Choroid plexus epithelial cell (primary cell): ENCODE results near the gene GRIA4.
A peak's percentile ranks its signal among the peaks of the same experiment; 100 is the strongest.

Source experiments
- DNase-seq: peaks from one replicate; pipeline ENCODE4 v3.0.0-alpha.2; 2010; ENCODE audit warnings: low read depth
- H3K4me3 ChIP-seq: 2 replicates; pipeline ENCODE4 v1.5.1; 2011; ENCODE audit warnings: low read depth, mild to moderate bottlenecking, control low read depth, low read length, moderate library complexity
- TF ChIP-seq, protein P1 (sequence below): conservative IDR thresholded peaks from 2 replicates; pipeline ENCODE4 v1.5.1; 2011; ENCODE audit warnings: low read depth, mild to moderate bottlenecking, control low read depth, inconsistent platforms, low read length, moderate library complexity

GRIA4 gene

DNA sequence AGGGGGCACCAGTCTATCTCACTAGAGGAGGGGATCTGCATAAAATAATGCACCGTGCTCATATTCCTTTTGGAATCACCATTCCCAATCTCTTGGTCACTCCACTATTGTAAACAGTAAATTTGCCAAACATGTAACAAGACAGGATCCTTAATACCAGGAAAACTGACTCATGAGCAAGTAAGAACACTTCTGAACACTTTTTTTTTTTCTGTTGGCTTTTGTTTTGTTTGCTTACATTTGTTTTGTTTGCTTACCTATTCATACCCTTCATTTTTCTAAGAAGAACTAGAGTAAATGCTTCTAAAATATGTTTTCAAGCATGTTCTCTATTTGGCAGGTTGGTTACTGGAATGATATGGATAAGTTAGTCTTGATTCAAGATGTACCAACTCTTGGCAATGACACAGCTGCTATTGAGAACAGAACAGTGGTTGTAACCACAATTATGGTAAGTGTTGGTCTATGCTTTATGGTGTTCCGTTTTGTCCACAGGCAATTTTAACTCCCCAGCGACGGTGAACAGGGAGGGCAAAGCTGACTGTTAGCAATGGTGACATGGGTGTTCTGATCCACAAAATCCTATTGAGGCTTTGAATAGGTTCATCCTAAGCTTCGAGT, 300.3 kb downstream of the GRIA4 start:
- TF ChIP-seq, protein P1, sequence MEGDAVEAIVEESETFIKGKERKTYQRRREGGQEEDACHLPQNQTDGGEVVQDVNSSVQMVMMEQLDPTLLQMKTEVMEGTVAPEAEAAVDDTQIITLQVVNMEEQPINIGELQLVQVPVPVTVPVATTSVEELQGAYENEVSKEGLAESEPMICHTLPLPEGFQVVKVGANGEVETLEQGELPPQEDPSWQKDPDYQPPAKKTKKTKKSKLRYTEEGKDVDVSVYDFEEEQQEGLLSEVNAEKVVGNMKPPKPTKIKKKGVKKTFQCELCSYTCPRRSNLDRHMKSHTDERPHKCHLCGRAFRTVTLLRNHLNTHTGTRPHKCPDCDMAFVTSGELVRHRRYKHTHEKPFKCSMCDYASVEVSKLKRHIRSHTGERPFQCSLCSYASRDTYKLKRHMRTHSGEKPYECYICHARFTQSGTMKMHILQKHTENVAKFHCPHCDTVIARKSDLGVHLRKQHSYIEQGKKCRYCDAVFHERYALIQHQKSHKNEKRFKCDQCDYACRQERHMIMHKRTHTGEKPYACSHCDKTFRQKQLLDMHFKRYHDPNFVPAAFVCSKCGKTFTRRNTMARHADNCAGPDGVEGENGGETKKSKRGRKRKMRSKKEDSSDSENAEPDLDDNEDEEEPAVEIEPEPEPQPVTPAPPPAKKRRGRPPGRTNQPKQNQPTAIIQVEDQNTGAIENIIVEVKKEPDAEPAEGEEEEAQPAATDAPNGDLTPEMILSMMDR, result no peak

GRCh38 chr11:105911454-105911853, 301.6 kb downstream of the GRIA4 start:
- peak; percentile 28 for DNase-seq
- TF ChIP-seq, protein P1, result no peak
- H3K4me3 ChIP-seq, result no peak overlapping the region

More for the DNA sequence above, 300.3 kb downstream of the GRIA4 start:
- no peak overlapping the region for H3K4me3 ChIP-seq
- DNase-seq, result peak; percentile 18

GRCh38 chr11:105912666-105913065, 302.8 kb downstream of the GRIA4 start:
- no peak for DNase-seq
- TF ChIP-seq, protein P1, result no peak
- H3K4me3 ChIP-seq, result no peak overlapping the region

GRCh38 chr11:105915021-105915420, 305.1 kb downstream of the GRIA4 start:
- TF ChIP-seq, protein P1, result no peak
- no peak overlapping the region for H3K4me3 ChIP-seq

DNA sequence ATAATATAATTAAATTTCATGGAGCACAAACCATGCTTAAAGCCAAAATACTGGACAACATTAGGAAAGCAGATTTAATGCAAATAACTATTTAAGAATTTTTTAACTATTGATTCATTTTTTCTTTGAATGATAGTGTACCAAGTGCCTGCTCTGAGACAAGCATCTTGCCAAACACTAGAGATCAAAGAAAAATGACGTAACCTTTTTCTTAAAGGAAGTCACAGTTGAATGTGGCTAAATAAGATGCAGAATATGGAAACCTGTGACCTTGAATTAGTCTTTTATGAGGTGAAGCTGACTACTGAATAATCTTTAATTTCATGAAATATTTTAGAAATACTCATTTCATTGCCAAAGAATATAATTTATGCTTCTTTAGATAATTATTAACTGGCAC, 308.2 kb downstream of the GRIA4 start:
- no peak for DNase-seq
- TF ChIP-seq, protein P1, result no peak
- H3K4me3 ChIP-seq, result no peak overlapping the region

More at GRCh38 chr11:105915021-105915420, 305.1 kb downstream of the GRIA4 start:
- DNase-seq, result peak; percentile 34

DNA sequence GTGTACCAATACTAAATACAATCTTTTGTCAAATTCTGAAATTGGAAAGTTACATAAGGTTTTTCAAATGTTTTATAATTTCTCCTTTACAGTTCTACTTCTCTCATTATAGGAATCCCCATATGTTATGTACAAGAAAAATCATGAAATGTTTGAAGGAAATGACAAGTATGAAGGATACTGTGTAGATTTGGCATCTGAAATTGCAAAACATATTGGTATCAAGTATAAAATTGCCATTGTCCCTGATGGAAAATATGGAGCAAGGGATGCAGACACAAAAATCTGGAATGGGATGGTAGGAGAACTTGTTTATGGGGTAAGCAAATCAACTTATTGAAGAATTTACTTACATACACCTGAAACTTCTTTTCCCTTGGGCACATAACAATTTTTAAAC, 308.7 kb downstream of the GRIA4 start:
- H3K4me3 ChIP-seq, result no peak overlapping the region
- no peak for DNase-seq
- TF ChIP-seq, protein P1, result no peak

- no peak overlapping the region for H3K4me3 ChIP-seq
- DNase-seq, result no peak
- TF ChIP-seq, protein P1, result no peak
Measured at GRCh38 chr11:105923252-105923651, 313.4 kb downstream of the GRIA4 start.
